Mucosa of descending colon (tissue), 3 donors: Measurements from ENCODE around the gene IMMP1L. TPM values are rescaled to one million over a fixed set of nuclear protein-coding genes. Genes with fewer than 3 reads are reported as not detected.

ENCODE experiments used
- ATAC-seq: fragments of 200-7000 bp; cut with Tn5 transposase; one replicate; pipeline ENCODE4 v1.9.1; 2020; ENCODE audit warnings: mild to moderate bottlenecking, moderate library complexity
- DNase-seq, 3 donors: peaks; one replicate each; pipeline ENCODE4 v3.0.0-alpha.2; 2020
- H3K36me3 ChIP-seq: fragments of 200-600 bp; one replicate; pipeline ENCODE4 v1.8.0; 2021; ENCODE audit warnings: low read depth, mild to moderate bottlenecking
- H3K4me1 ChIP-seq: fragments of 200-600 bp; one replicate; pipeline ENCODE4 v1.8.0; 2021; ENCODE audit warnings: low read depth, mild to moderate bottlenecking
- H3K4me3 ChIP-seq: fragments of 200-600 bp; one replicate; pipeline ENCODE4 v1.8.0; 2021; ENCODE audit warnings: mild to moderate bottlenecking
- H3K9me3 ChIP-seq: fragments of 200-600 bp; one replicate; pipeline ENCODE4 v1.8.0; 2021; ENCODE audit warnings: mild to moderate bottlenecking
- CTCF ChIP-seq: fragments of 200-600 bp; IDR thresholded peaks from one replicate; pipeline ENCODE4 v1.8.0; 2022; ENCODE audit warnings: antibody characterized with exemption, mild to moderate bottlenecking
- intact Hi-C, 2 donors: fragments of 100-400 bp; cut with DNase I in 1 of 2; cut with micrococcal nuclease in 1 of 2; formaldehyde crosslinking; loops; one replicate each; pipeline versions ENCODE4 v1.11.0 to v1.11.1; 2022; cut with DNase I, micrococcal nuclease
- total RNA-seq, 3 donors: library from RNA; stranded (reverse); fragmentation: NEBNext Ultra II Directional in 2 of 3; extraction: Animal tissue kit (Norgen Biotek cat#: 25700) in 2 of 3; gene quantifications; one replicate each; pipeline versions ENCODE4 v1.2.1 to v1.2.4, GENCODE V29; 2021 to 2023
- donor health status: DM: no; HTN: no; CAD: no; lungs with moderate emphysema.
- donor health status: DM: no; HTN: no; CAD: no.
- donor health status: DM: no; HTN: yes; CAD: no.

The IMMP1L gene
- total RNA-seq, 3 donors from 2014 or later: 15.0 to 18.9 (median 18.2) TPM

GRCh38 chr11:31484497-31484896 is 24.9 kb downstream of the IMMP1L start:
- Histone ChIP-seq H3K4me3 (no peak overlapping the region), H3K4me1 (no peaks in the 10 kb centered on the region), H3K36me3 (no peaks in the 10 kb centered on the region), H3K9me3 (no peaks in the 10 kb centered on the region)
- DNase-seq (no peak), ATAC-seq (no peak)
- no peak for TF ChIP-seq CTCF
- intact Hi-C loops: no loop called here

GRCh38 chr11:31480930-31481329 is 28.5 kb downstream of the IMMP1L start:
- no peak overlapping the region for H3K4me3 ChIP-seq
- no peaks in the 10 kb centered on the region for H3K9me3 ChIP-seq
- H3K4me1 ChIP-seq: no peaks in the 10 kb centered on the region
- TF ChIP-seq CTCF: no peak
- ATAC-seq: no peak
- H3K36me3 ChIP-seq: no peaks in the 10 kb centered on the region
- DNase-seq: no peak
- intact Hi-C loops: no loop called here

GRCh38 chr11:31479066-31479465 is 30.4 kb downstream of the IMMP1L start:
- no peak for TF ChIP-seq CTCF
- H3K4me3 ChIP-seq: no peak overlapping the region
- no peaks in the 10 kb centered on the region for H3K36me3 ChIP-seq
- intact Hi-C loops: no loop called here
- DNase-seq (no peak), ATAC-seq (no peak)
- H3K9me3 ChIP-seq: no peaks in the 10 kb centered on the region
- no peaks in the 10 kb centered on the region for H3K4me1 ChIP-seq

DNA sequence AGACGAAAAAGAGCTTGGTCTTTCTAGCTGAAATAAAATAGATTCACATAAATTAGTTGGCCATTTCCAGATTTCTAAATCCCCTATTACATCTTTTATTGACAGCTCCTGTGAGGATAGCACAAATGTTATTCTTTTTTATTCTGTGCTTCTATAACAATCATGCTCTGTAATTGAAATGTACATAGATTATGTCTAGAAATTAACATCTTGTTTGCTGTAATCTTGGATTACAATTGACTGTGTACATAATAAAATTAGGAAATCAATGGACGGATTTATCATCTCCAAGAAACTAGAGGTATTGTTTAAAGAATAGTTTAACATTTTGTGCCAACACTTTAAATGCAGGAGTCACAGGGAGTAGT is 31.2 kb downstream of the IMMP1L start:
- ATAC-seq (no peak), DNase-seq (no peak)
- no peaks in the 10 kb centered on the region for H3K9me3 ChIP-seq
- no peaks in the 10 kb centered on the region for H3K4me1 ChIP-seq
- H3K36me3 ChIP-seq: no peaks in the 10 kb centered on the region
- TF ChIP-seq CTCF: no peak
- intact Hi-C loops: no loop called here
- no peak overlapping the region for H3K4me3 ChIP-seq

DNA sequence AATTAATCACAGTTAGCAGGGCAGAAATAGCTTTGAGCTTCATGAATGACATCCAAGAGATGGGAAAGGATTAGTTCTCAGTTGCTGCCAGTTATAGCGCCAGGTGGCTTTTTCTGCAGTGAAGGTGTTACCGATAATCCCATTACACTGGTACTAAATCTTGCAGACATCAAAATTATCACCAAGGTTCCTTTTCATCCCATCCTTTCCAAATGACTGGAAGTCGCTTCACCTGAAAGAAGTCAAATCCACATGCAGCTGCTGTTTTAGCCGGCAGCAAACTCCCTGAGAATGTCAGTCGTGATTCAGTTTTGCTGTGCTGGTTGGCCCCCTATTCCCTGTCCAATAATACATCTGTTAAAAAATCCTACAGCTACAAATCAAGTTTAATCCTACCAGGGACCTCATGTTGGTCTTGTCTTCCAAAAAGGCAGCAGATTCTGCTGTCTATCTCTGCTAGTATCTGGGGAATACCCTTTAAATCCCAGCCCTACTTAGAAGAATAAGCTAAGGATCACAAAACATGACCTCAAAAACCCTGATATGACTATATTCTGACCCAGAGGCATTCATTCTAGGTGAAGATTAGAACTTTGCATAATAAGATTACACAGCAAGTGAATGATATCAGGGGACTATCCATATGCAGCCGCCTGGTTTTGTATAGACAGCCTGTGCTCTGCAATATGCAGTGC is 31.7 kb downstream of the IMMP1L start:
- intact Hi-C loops: no loop called here
- DNase-seq (no peak), ATAC-seq (no peak)
- no peak for TF ChIP-seq CTCF
- Histone ChIP-seq H3K4me1 (no peaks in the 10 kb centered on the region), H3K36me3 (no peaks in the 10 kb centered on the region), H3K4me3 (no peak overlapping the region), H3K9me3 (no peaks in the 10 kb centered on the region)

DNA sequence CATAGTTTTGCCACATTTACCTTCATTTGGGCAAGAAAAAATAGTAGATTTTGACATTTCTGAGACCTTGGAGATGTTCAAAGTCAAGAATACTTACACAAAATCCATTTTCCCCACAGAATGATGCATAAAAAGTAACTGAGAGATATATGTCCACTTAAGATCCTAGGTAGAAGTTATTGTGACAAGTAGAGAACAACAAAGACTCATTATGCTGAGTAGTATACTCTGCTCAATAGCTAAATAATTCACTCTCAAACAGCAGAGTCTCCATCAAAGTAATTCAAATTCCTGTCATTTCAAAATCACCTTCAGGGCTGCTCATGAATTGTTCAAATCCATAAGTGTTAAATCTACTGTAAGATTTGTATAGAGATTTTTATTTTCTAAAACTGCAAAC is 35.3 kb downstream of the IMMP1L start:
- no peaks in the 10 kb centered on the region for H3K9me3 ChIP-seq
- no peak for TF ChIP-seq CTCF
- H3K4me3 ChIP-seq: no peak overlapping the region
- no peak for DNase-seq
- intact Hi-C loops: no loop called here
- H3K4me1 ChIP-seq: no peaks in the 10 kb centered on the region
- H3K36me3 ChIP-seq: no peaks in the 10 kb centered on the region
- no peak for ATAC-seq
